Rectal smooth muscle tissue (tissue), 1 donor: Measurements from ENCODE around the gene INPP1.

Experiments used
- H3K27ac ChIP-seq: one replicate; pipeline ENCODE4 v1.7.0; 2013; ENCODE audit warnings: low read depth, low read length, inconsistent platforms
- H3K27me3 ChIP-seq: one replicate; pipeline ENCODE4 v1.7.0; 2013; ENCODE audit warnings: low read length; ENCODE audit not compliant: control insufficient read depth, insufficient read depth
- H3K36me3 ChIP-seq: one replicate; pipeline ENCODE4 v1.7.0; 2013; ENCODE audit warnings: low read length; ENCODE audit not compliant: control insufficient read depth, insufficient read depth
- H3K4me1 ChIP-seq: one replicate; pipeline ENCODE4 v1.7.0; 2013; ENCODE audit warnings: low read length; ENCODE audit not compliant: control insufficient read depth, insufficient read depth
- H3K4me3 ChIP-seq: one replicate; pipeline ENCODE4 v1.7.0; 2013; ENCODE audit warnings: low read length
- H3K9ac ChIP-seq: one replicate; pipeline ENCODE4 v1.7.0; 2013; ENCODE audit warnings: low read length

The INPP1 gene

DNA sequence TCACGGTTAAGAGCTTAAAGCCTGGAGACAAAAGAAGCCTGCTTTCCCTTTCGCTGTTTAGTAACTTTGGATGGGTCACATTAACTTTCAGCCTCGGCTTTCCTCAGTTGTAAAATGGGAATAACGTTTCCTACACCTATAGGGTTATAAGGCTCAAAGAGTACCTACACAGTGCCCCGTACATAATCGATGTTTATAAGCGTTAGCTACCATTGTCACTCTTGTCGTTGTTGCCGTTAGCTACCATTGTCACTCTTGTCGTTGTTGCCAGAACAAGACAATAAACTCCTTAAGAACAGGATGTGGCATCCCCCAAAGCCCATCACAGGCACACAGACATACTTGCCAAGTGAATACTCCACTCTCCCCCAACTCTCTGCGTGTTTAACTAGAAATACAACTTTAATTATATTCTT is 63.9 kb downstream of the INPP1 start:
- Histone ChIP-seq H3K4me3 (peak overlapping the region; percentile 88), H3K27me3 (no peaks in the 10 kb centered on the region), H3K36me3 (no peaks in the 10 kb centered on the region), H3K9ac (peak overlapping the region; percentile 3), H3K27ac (peak overlapping the region; percentile 66), H3K4me1 (peaks cover 8% of the 10 kb centered on the region)

DNA sequence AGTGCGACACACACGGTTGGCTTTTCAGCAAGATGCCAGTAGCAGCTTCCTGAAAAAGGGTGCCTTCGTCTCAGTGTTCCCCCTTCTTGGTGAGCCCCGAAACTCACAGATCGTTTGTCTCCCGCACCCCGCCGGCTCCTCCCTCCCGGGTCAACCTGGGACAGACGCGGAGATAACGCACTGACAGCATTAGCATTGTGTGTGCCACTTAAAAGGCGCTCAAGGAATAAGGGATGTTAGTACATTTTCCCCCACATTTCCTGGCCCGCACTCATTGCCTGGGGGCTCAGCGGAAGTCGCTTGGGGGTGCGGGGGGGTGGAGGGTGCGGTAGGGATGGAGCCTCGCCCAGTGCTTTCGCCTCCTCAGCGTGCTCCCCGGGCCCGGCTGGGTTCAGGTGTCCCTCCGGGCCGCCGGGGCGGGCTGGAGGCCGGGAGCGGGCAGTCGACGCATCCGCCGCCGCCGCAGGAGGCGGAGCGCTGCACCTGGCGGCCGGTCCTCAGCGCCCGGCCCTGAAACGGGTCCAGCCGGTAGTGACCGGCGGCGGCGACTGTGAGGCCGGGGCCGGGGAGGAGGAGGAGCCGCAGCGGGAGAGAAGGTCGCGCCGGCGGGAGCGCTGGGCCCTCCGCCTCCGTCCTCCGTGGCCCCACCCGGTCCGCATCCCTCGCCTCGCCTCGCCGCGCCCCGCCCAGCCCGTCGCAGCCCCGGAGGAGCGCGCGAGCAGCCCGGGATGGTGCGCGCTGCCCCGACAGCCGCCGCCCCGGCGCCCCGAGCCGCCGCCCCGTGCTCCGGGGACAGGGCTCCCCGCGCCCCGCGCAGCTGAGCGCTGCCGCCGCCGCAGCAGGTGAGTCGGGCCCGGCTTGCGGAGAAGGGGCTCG is 64.5 kb downstream of the INPP1 start, which contains the start of gene MFSD6:
Gene MFSD6, plus strand, starts transcription at position 694 of the 876 bp plus-strand sequence. CDS start 27,675 bp downstream, outside the sequence.
- no peaks in the 10 kb centered on the region for H3K27me3 ChIP-seq
- peak within 1 kb of the TSS; percentile 69 for H3K9ac ChIP-seq
- H3K27ac ChIP-seq: peak within 1 kb of the TSS; percentile 66
- H3K4me1 ChIP-seq: peaks cover 8% of the 10 kb centered on the region
- H3K36me3 ChIP-seq: no peaks in the 10 kb centered on the region
- peak within 1 kb of the TSS; percentile 88 for H3K4me3 ChIP-seq

DNA sequence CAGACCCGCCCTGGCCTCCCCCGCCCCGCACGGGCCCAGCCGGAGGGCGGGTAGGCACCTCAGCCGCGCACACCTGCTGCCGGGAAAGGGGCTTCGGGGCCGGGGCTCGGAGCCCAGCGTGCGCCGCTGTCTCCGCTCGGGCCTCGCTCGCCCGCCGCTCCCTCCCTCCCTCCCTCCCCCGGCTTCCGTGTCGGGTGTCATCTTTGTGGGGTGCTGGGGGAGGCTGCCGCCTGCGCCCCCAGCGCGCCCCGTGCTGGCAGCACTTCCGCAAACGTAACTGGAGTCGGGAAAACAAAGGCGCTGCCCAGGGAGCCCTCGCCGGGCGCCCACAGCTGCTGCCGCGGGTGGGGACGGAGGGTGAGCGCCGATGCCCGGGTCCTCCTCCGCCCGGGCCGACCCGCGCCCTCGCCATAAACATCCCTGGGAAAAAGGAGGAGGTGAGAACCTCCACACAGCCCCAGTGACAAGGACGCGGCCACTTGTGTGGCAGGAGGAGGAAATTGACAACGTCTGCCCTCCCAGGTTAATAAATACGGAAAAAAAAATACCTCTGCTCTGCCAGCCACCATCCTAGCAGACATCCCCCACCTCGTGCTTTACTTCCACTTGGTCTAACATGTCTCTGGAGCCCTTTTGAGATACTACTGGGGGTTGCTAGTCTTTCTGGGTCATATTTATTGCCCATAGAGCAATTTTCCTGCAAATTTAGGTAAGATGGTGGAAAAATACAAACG is 65.3 kb downstream of the INPP1 start:
- Histone ChIP-seq H3K36me3 (no peaks in the 10 kb centered on the region), H3K4me3 (peak overlapping the region; percentile 88), H3K27me3 (no peaks in the 10 kb centered on the region), H3K9ac (peak overlapping the region; percentile 69), H3K4me1 (peaks cover 8% of the 10 kb centered on the region), H3K27ac (peak overlapping the region; percentile 66)

DNA sequence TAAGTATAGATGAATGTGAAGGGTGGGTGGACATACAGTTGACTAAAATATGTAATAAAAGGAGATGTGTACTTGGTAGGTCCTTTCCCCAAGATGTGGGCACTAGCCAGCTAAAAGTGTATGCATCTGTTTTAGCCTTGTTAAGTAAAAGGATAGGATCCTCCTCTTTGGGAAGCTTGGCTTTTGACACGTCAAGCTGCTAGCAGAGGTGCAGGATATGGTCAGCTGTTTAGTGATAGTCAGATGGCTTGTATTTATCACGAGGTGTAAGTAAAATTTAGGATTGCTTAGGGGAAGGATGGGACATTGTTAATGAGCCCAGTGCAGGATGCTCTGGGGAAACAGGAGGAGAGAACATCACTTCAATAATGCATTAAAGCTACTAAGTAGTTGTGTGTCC is 66.2 kb downstream of the INPP1 start:
- Histone ChIP-seq H3K9ac (no peak overlapping the region), H3K27me3 (no peaks in the 10 kb centered on the region), H3K4me1 (peaks cover 8% of the 10 kb centered on the region), H3K4me3 (peak overlapping the region; percentile 88), H3K36me3 (no peaks in the 10 kb centered on the region), H3K27ac (no peak overlapping the region)

DNA sequence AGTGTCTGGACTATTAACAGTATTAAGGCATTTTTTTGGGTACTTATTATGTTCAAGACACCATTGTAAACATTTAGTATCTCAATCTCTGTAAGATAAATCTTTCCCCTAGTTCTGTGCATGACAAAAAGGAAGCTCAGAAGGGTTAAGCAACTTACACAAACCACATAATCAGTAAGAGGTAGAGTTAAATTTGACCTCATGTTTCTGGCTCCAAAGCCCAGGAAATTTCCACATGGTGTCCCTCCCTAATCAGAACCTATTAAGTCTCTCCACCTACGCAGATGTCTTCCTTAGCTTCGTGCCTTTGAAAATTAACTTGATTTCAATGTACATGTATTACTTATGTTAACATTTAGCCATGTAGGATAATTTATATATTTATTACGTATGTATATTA is 66.8 kb downstream of the INPP1 start:
- H3K36me3 ChIP-seq: no peaks in the 10 kb centered on the region
- no peaks in the 10 kb centered on the region for H3K27me3 ChIP-seq
- no peak overlapping the region for H3K27ac ChIP-seq
- H3K4me3 ChIP-seq: no peak overlapping the region
- no peak overlapping the region for H3K9ac ChIP-seq
- H3K4me1 ChIP-seq: peaks cover 8% of the 10 kb centered on the region

DNA sequence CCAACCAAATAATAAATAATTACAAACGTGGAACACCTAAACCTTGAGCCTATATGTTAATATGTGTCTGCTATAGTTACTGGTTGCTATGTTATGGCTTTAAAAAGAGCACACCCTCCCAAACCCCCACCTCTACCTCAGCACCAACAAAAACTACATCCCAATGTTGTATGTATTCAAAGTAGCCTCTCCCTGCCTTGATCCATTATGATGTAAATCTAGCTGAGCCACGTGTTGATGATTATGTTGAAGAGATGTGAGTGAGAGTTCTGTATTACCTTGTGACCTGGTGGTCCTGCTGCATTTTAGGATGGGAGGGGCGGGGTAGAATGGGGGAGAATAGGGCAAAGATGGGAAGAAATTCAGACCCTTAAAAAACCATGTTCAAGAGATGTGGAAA is 69.6 kb downstream of the INPP1 start:
- H3K4me1 ChIP-seq: peaks cover 7% of the 10 kb centered on the region
- H3K27me3 ChIP-seq: no peaks in the 10 kb centered on the region
- H3K4me3 ChIP-seq: no peak overlapping the region
- H3K9ac ChIP-seq: no peak overlapping the region
- no peak overlapping the region for H3K27ac ChIP-seq
- no peaks in the 10 kb centered on the region for H3K36me3 ChIP-seq

DNA sequence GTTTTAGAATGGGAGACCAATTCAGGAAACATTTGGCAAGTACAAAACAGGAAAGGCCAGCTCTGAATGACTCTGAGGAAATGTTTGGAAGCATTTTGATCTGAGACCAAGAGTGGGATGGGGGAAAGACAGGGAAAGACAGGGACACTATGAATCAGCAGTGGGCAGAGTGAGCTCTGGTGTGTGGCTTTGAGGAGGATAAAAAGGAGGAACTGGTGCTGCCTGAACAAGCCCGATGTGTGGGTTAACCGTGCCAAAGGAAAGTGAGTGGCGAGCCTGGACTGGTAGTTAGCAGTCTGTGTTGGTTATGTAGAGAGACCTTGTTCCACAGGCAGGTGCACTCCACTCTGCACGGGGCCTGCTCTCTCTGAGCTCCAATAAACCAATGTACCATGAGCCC is 70.0 kb downstream of the INPP1 start:
- Histone ChIP-seq H3K4me3 (no peak overlapping the region), H3K27ac (no peak overlapping the region), H3K27me3 (no peaks in the 10 kb centered on the region)

DNA sequence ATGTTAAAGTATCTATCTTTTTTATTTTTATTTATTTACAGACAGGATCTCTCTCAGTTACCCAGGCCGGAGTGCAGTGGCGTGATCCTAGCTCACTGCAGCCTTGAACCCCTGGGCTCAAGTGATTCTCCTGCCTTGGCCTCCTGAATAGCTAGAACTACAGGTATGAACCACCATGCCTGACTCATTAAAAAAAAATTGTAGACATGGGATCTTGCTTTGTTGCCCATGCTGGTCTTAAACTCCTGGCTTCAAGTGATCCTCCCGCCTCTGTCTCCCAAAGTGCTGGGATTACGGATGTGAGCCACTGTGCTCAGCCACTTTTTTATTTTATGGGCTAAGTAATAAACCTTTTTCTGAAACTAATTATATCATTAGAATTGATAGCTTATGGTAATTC is 71.9 kb downstream of the INPP1 start:
- H3K4me3 ChIP-seq: no peak overlapping the region
- H3K4me1 ChIP-seq: peaks cover 2% of the 10 kb centered on the region
- H3K27me3 ChIP-seq: no peaks in the 10 kb centered on the region
- no peak overlapping the region for H3K27ac ChIP-seq
- no peaks in the 10 kb centered on the region for H3K36me3 ChIP-seq
- no peak overlapping the region for H3K9ac ChIP-seq

More for the DNA sequence above, 70.0 kb downstream of the INPP1 start:
- Histone ChIP-seq H3K36me3 (no peaks in the 10 kb centered on the region), H3K4me1 (peaks cover 7% of the 10 kb centered on the region), H3K9ac (no peak overlapping the region)

DNA sequence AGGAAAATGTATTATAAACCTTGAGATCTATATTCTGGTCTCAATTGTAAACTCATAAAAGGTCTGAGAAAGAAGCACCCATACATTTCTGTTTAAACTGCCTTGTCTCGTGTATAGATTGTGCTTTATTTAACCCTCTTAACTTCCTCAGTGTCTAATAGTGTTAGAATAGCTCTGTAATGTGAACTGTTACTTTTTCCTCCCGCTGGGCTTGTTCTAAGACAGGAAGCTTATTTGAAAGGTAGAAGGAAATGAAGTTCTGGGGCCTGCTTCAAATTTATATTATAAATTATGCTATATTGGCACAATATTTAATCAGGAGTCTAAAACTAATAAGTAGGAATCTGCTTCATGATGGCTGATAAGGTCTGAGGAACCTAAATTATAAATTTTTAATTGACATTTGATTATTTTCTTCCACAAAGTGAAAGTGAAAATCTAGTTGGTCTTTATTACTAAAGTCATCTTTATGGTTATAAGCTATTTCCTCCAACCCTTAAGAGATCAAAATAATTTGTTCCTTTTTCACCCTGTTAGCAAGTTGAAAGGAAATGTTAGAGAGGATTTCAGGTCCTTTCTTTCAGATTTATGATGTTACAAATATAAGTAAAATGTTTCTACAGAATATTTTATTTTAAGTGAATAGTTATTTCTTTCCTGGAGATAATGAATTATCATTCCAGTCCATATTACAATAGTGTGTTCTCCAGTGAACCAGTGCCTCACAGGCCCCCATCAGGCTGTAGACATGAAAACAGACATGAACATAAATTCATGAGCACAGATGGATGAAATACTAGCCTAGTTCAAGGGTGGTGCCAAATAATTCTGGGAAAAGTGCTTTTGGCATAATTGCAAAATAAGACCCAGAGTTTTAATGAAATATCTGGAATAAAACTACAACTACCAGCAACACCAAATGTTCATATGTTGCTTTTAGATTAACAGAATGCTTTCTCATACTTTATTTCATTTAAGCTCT is 72.7 kb downstream of the INPP1 start:
- Histone ChIP-seq H3K27me3 (no peaks in the 10 kb centered on the region), H3K27ac (no peak overlapping the region), H3K4me1 (peaks cover 5% of the 10 kb centered on the region), H3K4me3 (no peak overlapping the region), H3K9ac (no peak overlapping the region), H3K36me3 (no peaks in the 10 kb centered on the region)

DNA sequence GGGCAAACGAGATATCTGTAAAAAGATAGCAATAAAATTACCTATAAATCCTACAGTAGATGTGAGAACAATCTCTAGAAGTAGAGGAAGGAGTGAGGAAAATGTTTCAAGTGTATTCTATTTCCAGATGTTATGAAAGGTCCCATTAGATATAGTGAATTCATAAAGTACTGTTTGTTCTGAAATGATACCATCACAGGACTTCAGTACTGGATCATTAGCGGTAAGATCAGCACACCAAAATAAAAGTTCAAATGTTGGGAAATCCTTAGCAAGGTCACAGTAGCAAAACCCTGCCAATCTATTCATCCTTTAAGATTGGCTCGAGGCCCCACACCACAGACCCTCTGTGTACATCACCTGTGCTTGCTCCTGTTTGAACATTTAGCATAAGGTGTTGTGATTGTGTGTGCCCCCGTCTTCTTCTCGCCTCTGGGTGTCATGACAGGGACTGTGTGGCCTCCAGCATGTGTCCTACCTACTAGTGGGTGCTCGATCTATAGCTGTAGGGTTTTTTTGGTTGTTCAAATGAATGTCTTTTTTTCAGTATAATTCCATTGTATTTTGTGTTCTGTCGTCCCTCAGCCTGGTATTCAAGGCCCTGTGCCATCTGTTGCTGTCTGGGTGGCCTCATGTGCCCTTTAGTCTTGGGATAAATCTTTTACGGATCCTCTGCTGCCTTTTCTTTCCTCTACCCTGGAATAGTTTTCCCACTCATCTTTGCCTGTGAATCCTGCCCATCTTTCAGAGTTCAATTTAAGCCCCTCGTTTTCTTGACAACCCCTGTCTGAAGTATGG is 73.9 kb downstream of the INPP1 start:
- Histone ChIP-seq H3K4me3 (no peak overlapping the region), H3K4me1 (peaks cover 5% of the 10 kb centered on the region), H3K27ac (no peak overlapping the region), H3K27me3 (no peaks in the 10 kb centered on the region), H3K9ac (no peak overlapping the region), H3K36me3 (no peaks in the 10 kb centered on the region)

DNA sequence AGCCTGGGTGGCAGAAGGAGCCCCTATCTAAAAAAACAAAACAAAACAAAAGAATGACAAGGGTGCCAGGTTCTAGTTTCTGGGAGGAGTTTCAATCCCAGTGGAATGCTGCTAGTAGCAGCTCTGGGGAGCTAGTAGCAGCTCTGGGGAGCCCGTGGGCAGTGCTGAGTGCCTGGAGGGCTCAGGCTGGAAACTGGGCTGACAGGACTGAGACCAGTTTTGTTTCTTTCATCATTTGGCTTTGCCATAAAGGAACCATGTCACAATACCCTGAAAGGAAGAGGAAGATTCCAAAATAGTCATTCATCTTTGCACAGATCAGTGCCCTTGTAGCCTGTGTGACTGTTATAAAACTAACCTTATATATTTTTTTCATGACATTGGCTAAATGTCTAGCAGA is 75.3 kb downstream of the INPP1 start:
- no peak overlapping the region for H3K4me3 ChIP-seq
- H3K27me3 ChIP-seq: no peaks in the 10 kb centered on the region
- no peak overlapping the region for H3K27ac ChIP-seq
- H3K4me1 ChIP-seq: peaks cover 5% of the 10 kb centered on the region
- no peaks in the 10 kb centered on the region for H3K36me3 ChIP-seq
- H3K9ac ChIP-seq: no peak overlapping the region
